Immature natural killer cell (primary cell): Measurements from ENCODE around the gene TRABD2B. TPM values are rescaled to one million over a fixed set of nuclear protein-coding genes. Genes with fewer than 3 reads are reported as not detected.

Experiments
- DNase-seq, 3 donors: peaks; one replicate each; pipeline ENCODE4 v3.0.0; 2022; ENCODE audit warnings: mixed read lengths in 1 of 3
- H3K27ac Mint-ChIP-seq, 6 donors: one replicate each; pipeline ENCODE4 v1.8.0; 2020; ENCODE audit warnings: mixed read lengths in 6 of 6, mild to moderate bottlenecking in 5 of 6, inconsistent platforms in 4 of 6, moderate library complexity in 3 of 6
- H3K27me3 Mint-ChIP-seq, 3 donors: one replicate each; pipeline ENCODE4 v1.8.0; 2020 to 2021; ENCODE audit warnings: low read depth in 3 of 3, mild to moderate bottlenecking in 3 of 3, mixed read lengths in 3 of 3, moderate library complexity in 3 of 3, inconsistent platforms in 1 of 3
- H3K36me3 Mint-ChIP-seq, 3 donors: one replicate each; pipeline ENCODE4 v1.8.0; 2020; ENCODE audit warnings: mixed read lengths in 3 of 3, inconsistent platforms in 2 of 3, mild to moderate bottlenecking in 2 of 3
- H3K4me1 Mint-ChIP-seq, 2 donors: one replicate each; pipeline ENCODE4 v1.8.0; 2020; ENCODE audit warnings: inconsistent platforms in 2 of 2, mild to moderate bottlenecking in 2 of 2, mixed read lengths in 2 of 2, moderate library complexity in 1 of 2
- H3K4me3 Mint-ChIP-seq, 5 donors: one replicate each; pipeline ENCODE4 v1.8.0; 2020; ENCODE audit warnings: mild to moderate bottlenecking in 5 of 5, mixed read lengths in 5 of 5, inconsistent platforms in 3 of 5, moderate library complexity in 3 of 5
- H3K9me3 Mint-ChIP-seq, 6 donors: one replicate each; pipeline ENCODE4 v1.8.0; 2020; ENCODE audit warnings: mild to moderate bottlenecking in 6 of 6, mixed read lengths in 6 of 6, inconsistent platforms in 4 of 6, moderate library complexity in 3 of 6
- polyA plus RNA-seq, 3 donors: library from polyadenylated mRNA; unstranded; fragments of 300-500 nt; fragmentation: Illumina TruSeq; gene quantifications; one replicate each; pipeline ENCODE4 v1.2.3, GENCODE V29; 2021

TRABD2B gene
- polyA plus RNA-seq, 3 donors from 2014 or later: not detected

DNA sequence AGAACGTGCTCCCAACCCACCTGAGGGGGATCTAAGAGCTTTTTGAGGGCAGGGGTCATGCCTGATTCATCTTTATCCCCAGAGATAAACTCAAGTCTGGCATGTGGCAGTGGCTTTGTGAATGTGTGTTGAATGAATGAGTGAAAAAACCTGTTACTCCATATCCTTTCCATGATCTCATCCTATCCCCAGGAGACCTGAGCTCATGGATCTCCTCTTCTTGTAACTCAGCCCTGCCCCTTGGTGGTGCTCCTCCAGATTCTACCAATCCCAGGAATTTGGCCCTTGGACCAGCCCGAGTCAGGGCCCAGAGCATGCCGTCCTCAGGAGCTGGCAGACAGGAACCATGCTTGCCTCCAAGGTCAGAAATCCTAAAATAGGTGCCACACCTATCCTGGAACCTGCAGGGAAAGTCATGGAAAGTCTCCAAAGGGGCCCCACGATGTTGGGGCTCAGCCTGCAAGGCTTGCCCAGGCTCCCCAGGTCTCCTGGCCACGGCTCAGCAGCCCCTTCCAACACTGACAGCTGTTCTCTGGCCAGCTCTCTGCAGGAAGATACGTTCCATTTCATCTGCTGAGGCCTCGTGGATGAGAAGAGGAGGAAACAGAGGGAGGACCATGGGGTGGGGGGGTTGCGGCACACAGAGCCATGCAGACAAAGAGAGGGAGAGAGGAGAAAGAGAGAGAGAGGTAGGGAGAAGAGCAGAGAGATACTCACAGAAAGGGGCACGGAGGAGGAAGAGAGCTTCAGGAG lies 214.6 kb downstream of the TRABD2B start:
- Mint-ChIP-seq H3K27ac (no peak overlapping the region), H3K36me3 (no peaks in the 10 kb centered on the region), H3K27me3 (peaks cover 0 to 8% (median 2%) of the 10 kb centered on the region in 3 donors), H3K4me3 (no peak overlapping the region), H3K4me1 (no peaks in the 10 kb centered on the region), H3K9me3 (no peaks in the 10 kb centered on the region)
- no peak for DNase-seq

GRCh38 chr1:47781171-47781959 lies 215.8 kb downstream of the TRABD2B start:
- DNase-seq: no peak
- H3K27ac Mint-ChIP-seq: no peak overlapping the region
- no peak overlapping the region for H3K4me3 Mint-ChIP-seq
- H3K27me3 Mint-ChIP-seq: peaks cover 0 to 8% (median 2%) of the 10 kb centered on the region in 3 donors
- no peaks in the 10 kb centered on the region for H3K9me3 Mint-ChIP-seq
- no peaks in the 10 kb centered on the region for H3K4me1 Mint-ChIP-seq
- H3K36me3 Mint-ChIP-seq: no peaks in the 10 kb centered on the region

GRCh38 chr1:47780469-47780995 lies 216.7 kb downstream of the TRABD2B start:
- H3K36me3 Mint-ChIP-seq: no peaks in the 10 kb centered on the region
- no peak for DNase-seq
- H3K9me3 Mint-ChIP-seq: no peaks in the 10 kb centered on the region
- H3K27ac Mint-ChIP-seq: no peak overlapping the region
- no peak overlapping the region for H3K4me3 Mint-ChIP-seq
- H3K4me1 Mint-ChIP-seq: no peaks in the 10 kb centered on the region
- H3K27me3 Mint-ChIP-seq: peaks cover 0 to 6% (median 4%) of the 10 kb centered on the region in 3 donors

GRCh38 chr1:47779613-47780012 lies 217.6 kb downstream of the TRABD2B start:
- Mint-ChIP-seq H3K4me3 (no peak overlapping the region), H3K27me3 (peaks cover 0 to 5% (median 4%) of the 10 kb centered on the region in 3 donors), H3K9me3 (no peaks in the 10 kb centered on the region), H3K36me3 (no peaks in the 10 kb centered on the region), H3K4me1 (no peaks in the 10 kb centered on the region), H3K27ac (no peak overlapping the region)
- DNase-seq: no peak

DNA sequence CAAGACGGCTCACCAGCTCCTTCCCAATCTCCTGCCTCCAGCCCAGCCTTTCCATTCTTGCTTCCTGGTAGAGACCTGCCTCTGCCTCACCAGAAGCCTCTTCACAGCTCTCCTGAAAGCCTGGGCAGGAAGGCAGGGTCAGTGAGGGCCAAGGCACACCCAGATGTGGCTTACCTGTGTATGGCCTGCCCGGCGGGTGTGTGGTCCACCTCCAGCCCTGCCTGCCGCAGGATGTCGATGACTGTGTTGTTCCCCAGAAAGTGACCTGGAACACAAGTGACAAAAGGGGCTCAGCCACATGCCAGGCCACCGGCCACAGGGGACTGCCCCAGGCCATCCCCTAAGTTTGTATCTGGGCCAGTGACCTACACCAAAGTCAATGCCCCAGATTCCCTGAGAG lies 218.9 kb downstream of the TRABD2B start:
- DNase-seq: no peak
- no peaks in the 10 kb centered on the region for H3K4me1 Mint-ChIP-seq
- H3K9me3 Mint-ChIP-seq: no peaks in the 10 kb centered on the region
- no peak overlapping the region for H3K27ac Mint-ChIP-seq
- H3K36me3 Mint-ChIP-seq: no peaks in the 10 kb centered on the region
- H3K27me3 Mint-ChIP-seq: peaks cover 0 to 4% (median 4%) of the 10 kb centered on the region in 3 donors
- H3K4me3 Mint-ChIP-seq: no peak overlapping the region

DNA sequence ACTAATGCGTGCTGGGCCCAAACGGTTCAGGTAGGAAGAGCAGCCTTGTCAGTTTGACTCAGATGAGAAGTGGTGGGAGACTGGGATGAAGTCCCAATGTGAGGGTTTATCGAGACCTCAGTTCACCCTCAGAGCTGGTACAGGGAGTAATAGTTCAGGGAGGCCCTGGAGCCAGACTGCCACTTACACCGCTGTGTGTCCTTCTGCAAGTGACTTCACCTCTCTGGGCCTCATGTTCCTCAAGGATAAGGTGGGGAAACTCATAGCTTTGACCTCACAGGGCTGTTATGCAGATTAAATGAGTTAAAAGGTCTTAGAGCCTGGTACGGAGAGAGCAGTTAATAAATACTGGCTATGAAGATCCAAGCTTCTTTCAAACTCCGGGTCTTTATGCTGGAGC lies 219.9 kb downstream of the TRABD2B start:
- peaks cover 0 to 3% (median 3%) of the 10 kb centered on the region in 3 donors for H3K27me3 Mint-ChIP-seq
- DNase-seq: no peak
- H3K27ac Mint-ChIP-seq: no peak overlapping the region
- no peaks in the 10 kb centered on the region for H3K9me3 Mint-ChIP-seq
- H3K36me3 Mint-ChIP-seq: no peaks in the 10 kb centered on the region
- H3K4me3 Mint-ChIP-seq: no peak overlapping the region
- H3K4me1 Mint-ChIP-seq: no peaks in the 10 kb centered on the region

DNA sequence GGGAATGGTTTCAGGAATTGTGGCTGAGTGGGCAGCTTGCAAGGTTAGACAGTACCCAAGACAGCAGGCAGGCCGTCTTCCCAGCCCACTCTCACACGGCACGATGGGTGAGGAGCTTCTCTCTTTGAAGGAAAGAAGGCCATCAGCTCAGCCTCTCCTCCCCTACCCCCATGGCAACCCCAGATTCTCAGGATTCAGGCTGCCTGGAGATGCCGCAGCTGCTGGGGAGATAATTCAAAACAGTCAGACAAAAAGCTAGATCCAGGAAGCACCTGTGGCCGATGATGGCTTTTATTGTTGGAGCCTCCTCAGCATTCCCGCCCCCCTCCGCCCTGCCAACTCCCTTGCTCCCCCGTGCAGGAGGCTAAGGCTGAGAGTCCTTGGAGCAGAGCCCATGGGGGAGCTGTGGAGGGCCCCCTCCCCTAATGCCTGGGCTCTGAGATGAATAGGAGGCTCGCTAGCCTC lies 220.5 kb downstream of the TRABD2B start:
- no peak for DNase-seq
- Mint-ChIP-seq H3K27me3 (peaks cover 0 to 3% (median 1%) of the 10 kb centered on the region in 3 donors), H3K36me3 (no peaks in the 10 kb centered on the region), H3K27ac (no peak overlapping the region), H3K9me3 (no peaks in the 10 kb centered on the region), H3K4me1 (no peaks in the 10 kb centered on the region), H3K4me3 (no peak overlapping the region)

DNA sequence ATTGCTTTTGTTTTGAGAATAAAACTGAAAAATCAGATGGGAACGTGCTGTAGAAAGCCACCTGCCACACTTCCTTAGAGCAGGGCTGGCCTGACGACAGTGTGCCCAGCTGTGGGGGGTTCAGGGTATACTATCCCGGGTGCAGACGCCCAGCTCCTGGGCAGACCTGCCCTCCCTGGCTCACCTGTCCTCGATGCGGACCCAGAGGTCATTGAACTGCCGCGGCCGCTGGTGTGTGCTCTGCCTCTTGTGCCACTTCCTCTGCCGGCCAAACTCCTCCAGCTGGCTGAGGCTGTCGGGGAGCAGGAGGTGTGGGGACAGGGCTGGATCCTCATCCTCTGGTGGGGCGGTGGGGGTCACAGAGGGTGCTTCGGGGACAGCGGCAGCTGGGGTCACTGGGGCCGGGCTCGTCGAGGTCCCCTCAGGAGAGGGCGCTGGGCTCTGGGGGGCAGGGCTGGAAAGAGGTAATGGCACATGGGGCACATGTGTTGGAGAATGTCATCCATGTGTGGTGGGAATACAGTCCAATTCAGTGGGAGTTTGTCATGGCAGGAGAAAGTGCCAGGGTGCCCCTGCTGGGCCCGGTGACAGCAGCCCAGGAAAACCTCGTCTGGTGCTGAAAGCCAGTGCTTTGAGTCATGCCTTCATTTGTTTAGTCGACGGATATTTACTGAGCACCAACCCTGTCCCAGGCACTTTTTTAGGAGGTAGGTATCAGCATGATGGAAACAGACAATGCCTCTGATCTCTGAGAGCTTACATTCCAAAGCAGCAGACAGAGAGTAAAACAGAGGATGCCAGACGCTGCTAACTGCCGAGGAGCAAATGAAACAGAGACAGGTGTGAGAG lies 222.0 kb downstream of the TRABD2B start:
- Mint-ChIP-seq H3K4me3 (no peak overlapping the region), H3K27me3 (peaks cover 3 to 4% (median 3%) of the 10 kb centered on the region in 3 donors), H3K4me1 (no peaks in the 10 kb centered on the region), H3K27ac (no peak overlapping the region), H3K36me3 (no peaks in the 10 kb centered on the region), H3K9me3 (no peaks in the 10 kb centered on the region)
- no peak for DNase-seq

- peaks cover 3 to 5% (median 3%) of the 10 kb centered on the region in 3 donors for H3K27me3 Mint-ChIP-seq
- no peak overlapping the region for H3K27ac Mint-ChIP-seq
- H3K36me3 Mint-ChIP-seq: no peaks in the 10 kb centered on the region
- H3K4me1 Mint-ChIP-seq: no peaks in the 10 kb centered on the region
- no peaks in the 10 kb centered on the region for H3K9me3 Mint-ChIP-seq
- DNase-seq: no peak
- no peak overlapping the region for H3K4me3 Mint-ChIP-seq
These were observed 224.1 kb downstream of the TRABD2B start for GRCh38 chr1:47772960-47773682.

DNA sequence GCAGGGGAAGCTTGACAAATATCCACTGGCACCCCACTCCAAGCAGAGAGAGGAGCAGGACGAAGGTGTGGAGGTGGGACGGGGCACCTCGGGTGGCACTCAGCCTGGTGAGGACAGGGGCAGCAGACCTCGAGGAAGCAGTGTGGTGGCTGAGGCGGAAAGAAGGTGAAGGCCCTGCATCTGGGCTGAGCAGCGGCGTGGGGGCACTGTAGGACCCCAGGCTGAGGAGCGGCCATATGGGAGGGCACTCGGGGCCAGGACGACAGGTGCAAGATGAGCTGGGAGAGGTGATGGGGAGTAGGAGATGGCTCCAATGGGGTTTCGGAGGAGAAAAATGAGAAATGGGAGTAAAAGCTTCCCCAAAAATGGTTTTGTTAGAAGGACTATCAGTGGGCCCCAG lies 224.9 kb downstream of the TRABD2B start:
- no peak overlapping the region for H3K27ac Mint-ChIP-seq
- DNase-seq: no peak

GRCh38 chr1:47771751-47772150 lies 225.4 kb downstream of the TRABD2B start:
- H3K36me3 Mint-ChIP-seq: no peaks in the 10 kb centered on the region
- no peak for DNase-seq
- H3K27me3 Mint-ChIP-seq: peaks cover 3 to 5% (median 3%) of the 10 kb centered on the region in 3 donors
- no peak overlapping the region for H3K4me3 Mint-ChIP-seq
- H3K4me1 Mint-ChIP-seq: no peaks in the 10 kb centered on the region
- no peak overlapping the region for H3K27ac Mint-ChIP-seq
- no peaks in the 10 kb centered on the region for H3K9me3 Mint-ChIP-seq

More for the DNA sequence above, 224.9 kb downstream of the TRABD2B start:
- Mint-ChIP-seq H3K9me3 (no peaks in the 10 kb centered on the region), H3K27me3 (peaks cover 3 to 5% (median 3%) of the 10 kb centered on the region in 3 donors), H3K4me1 (no peaks in the 10 kb centered on the region), H3K4me3 (no peak overlapping the region), H3K36me3 (no peaks in the 10 kb centered on the region)

- DNase-seq: no peak
- H3K27me3 Mint-ChIP-seq: peaks cover 2 to 6% (median 3%) of the 10 kb centered on the region in 3 donors
- no peaks in the 10 kb centered on the region for H3K4me1 Mint-ChIP-seq
- H3K27ac Mint-ChIP-seq: no peak overlapping the region
- no peaks in the 10 kb centered on the region for H3K36me3 Mint-ChIP-seq
- H3K4me3 Mint-ChIP-seq: no peak overlapping the region
- H3K9me3 Mint-ChIP-seq: no peaks in the 10 kb centered on the region
These were observed 227.2 kb downstream of the TRABD2B start for GRCh38 chr1:47769983-47770382.

DNA sequence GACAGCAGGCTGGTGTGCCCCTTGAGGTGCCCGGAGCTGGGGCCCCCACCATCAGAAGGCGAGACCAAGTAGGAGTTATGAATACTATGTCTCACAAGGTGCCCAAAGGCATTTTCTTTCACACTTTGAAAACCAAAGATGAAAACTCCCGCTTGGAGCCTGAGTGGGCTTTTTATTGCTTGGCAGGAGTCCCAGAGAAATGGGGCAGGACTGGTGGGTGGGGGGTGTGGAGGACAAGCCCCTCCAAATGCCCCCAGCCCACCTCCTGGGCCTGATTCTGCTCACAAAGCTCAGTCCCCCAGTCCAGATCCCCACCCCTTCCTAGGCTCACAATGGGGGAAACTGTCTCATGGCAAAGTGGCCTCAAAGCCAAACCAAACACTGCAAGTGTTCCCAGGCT lies 227.9 kb downstream of the TRABD2B start:
- Mint-ChIP-seq H3K27ac (no peak overlapping the region), H3K27me3 (peaks cover 2 to 6% (median 3%) of the 10 kb centered on the region in 3 donors), H3K36me3 (no peaks in the 10 kb centered on the region), H3K4me3 (no peak overlapping the region), H3K4me1 (no peaks in the 10 kb centered on the region), H3K9me3 (no peaks in the 10 kb centered on the region)
- DNase-seq: no peak
